ENCODE measurements around the gene PPP1R16B.
"Not testable (repeated sequence)": the region's sequence is repeated elsewhere in the genome, so short reads cannot be mapped to it uniquely, and the experiment has no call there.

Gene PPP1R16B

GRCh38 chr20:38856570-38856969, 51.1 kb downstream of the PPP1R16B start:
- Histone ChIP-seq H3K27ac (ENCODE audit: low read depth, low read length) (peak overlapping the region; percentile 93), H2AFZ (ENCODE audit: low read depth, low read length, severe bottlenecking) (no peak overlapping the region), H3K9me3 (ENCODE audit: insufficient read depth, low read length) (no peaks in the 10 kb centered on the region), H3K27me3 (ENCODE audit: low read length) (no peaks in the 10 kb centered on the region), H4K20me1 (ENCODE audit: low read depth, low read length) (no peaks in the 10 kb centered on the region), H3K9ac (ENCODE audit: low read length) (0 out of 2 replicates have a peak overlapping the region, but pooled peaks have one; percentile 4), H3K79me2 (ENCODE audit: insufficient read depth, low read length) (peaks cover 83% of the 10 kb centered on the region), H3F3A (ENCODE audit: insufficient read depth) (peaks cover 34% of the 10 kb centered on the region), H3K4me2 (ENCODE audit: low read depth, low read length, poor library complexity, severe bottlenecking) (peak overlapping the region; percentile 5), H3K9me2 (replicated peaks; ENCODE audit: insufficient read depth, low read length) (no peaks in the 10 kb centered on the region), H3K4me3 (ENCODE audit: insufficient read depth, low read length, poor library complexity, severe bottlenecking) (no peak overlapping the region), H3K36me3 (ENCODE audit: low read length) (0 out of 2 replicates have a peak, but pooled peaks cover 6% of the 10 kb centered on the region)
- TF ChIP-seq CTCF (IDR thresholded peaks at IDR 0.05; ENCODE audit: insufficient read depth, low read length, poor library complexity, severe bottlenecking) (no peak), EZH2phosphoT487 (conservative IDR thresholded peaks at IDR 0.05; ENCODE audit: low read length) (no peak)

- 0 out of 2 replicates have a peak, but pooled peaks cover 6% of the 10 kb centered on the region for H3K36me3 ChIP-seq (ENCODE audit: low read length)
- peaks cover 82% of the 10 kb centered on the region for H3K79me2 ChIP-seq (ENCODE audit: insufficient read depth, low read length)
- H3K27ac ChIP-seq (ENCODE audit: low read depth, low read length) = peak overlapping the region; percentile 93
Measured at GRCh38 chr20:38857703-38858102, 52.2 kb downstream of the PPP1R16B start.

GRCh38 chr20:38859070-38859690, 53.7 kb downstream of the PPP1R16B start:
- TF ChIP-seq EZH2phosphoT487 (conservative IDR thresholded peaks at IDR 0.05; ENCODE audit: low read length) (no peak), CTCF (IDR thresholded peaks at IDR 0.05; ENCODE audit: insufficient read depth, low read length, poor library complexity, severe bottlenecking) (no peak)
- Histone ChIP-seq H3K9me2 (replicated peaks; ENCODE audit: insufficient read depth, low read length) (no peaks in the 10 kb centered on the region), H3K27ac (ENCODE audit: low read depth, low read length) (peak overlapping the region; percentile 93), H3K9me3 (ENCODE audit: insufficient read depth, low read length) (no peaks in the 10 kb centered on the region), H3K36me3 (ENCODE audit: low read length) (0 out of 2 replicates have a peak, but pooled peaks cover 6% of the 10 kb centered on the region), H3K4me3 (ENCODE audit: insufficient read depth, low read length, poor library complexity, severe bottlenecking) (peak overlapping the region; percentile 19), H3K27me3 (ENCODE audit: low read length) (no peaks in the 10 kb centered on the region), H3F3A (ENCODE audit: insufficient read depth) (peaks cover 56% of the 10 kb centered on the region), H3K9ac (ENCODE audit: low read length) (peak overlapping the region; percentile 54), H4K20me1 (ENCODE audit: low read depth, low read length) (no peaks in the 10 kb centered on the region), H3K4me2 (ENCODE audit: low read depth, low read length, poor library complexity, severe bottlenecking) (peak overlapping the region; percentile 56), H3K79me2 (ENCODE audit: insufficient read depth, low read length) (peaks cover 80% of the 10 kb centered on the region), H2AFZ (ENCODE audit: low read depth, low read length, severe bottlenecking) (no peak overlapping the region)

More at GRCh38 chr20:38857703-38858102, 52.2 kb downstream of the PPP1R16B start:
- Histone ChIP-seq H3K9ac (ENCODE audit: low read length) (no peak overlapping the region), H3K9me2 (replicated peaks; ENCODE audit: insufficient read depth, low read length) (no peaks in the 10 kb centered on the region), H3K4me2 (ENCODE audit: low read depth, low read length, poor library complexity, severe bottlenecking) (peak overlapping the region; percentile 56), H3K4me3 (ENCODE audit: insufficient read depth, low read length, poor library complexity, severe bottlenecking) (no peak overlapping the region), H2AFZ (ENCODE audit: low read depth, low read length, severe bottlenecking) (no peak overlapping the region), H3K27me3 (ENCODE audit: low read length) (no peaks in the 10 kb centered on the region), H3F3A (ENCODE audit: insufficient read depth) (peaks cover 45% of the 10 kb centered on the region), H4K20me1 (ENCODE audit: low read depth, low read length) (no peaks in the 10 kb centered on the region), H3K9me3 (ENCODE audit: insufficient read depth, low read length) (no peaks in the 10 kb centered on the region)
- TF ChIP-seq EZH2phosphoT487 (conservative IDR thresholded peaks at IDR 0.05; ENCODE audit: low read length) = no peak
- TF ChIP-seq CTCF (IDR thresholded peaks at IDR 0.05; ENCODE audit: insufficient read depth, low read length, poor library complexity, severe bottlenecking) = no peak

- Histone ChIP-seq H3K79me2 (ENCODE audit: insufficient read depth, low read length) (peaks cover 80% of the 10 kb centered on the region), H3F3A (ENCODE audit: insufficient read depth) (peaks cover 59% of the 10 kb centered on the region), H3K27ac (ENCODE audit: low read depth, low read length) (peak overlapping the region; percentile 93)
- not testable (repeated sequence) for H3K4me2 ChIP-seq (ENCODE audit: low read depth, low read length, poor library complexity, severe bottlenecking); H3K36me3 ChIP-seq (ENCODE audit: low read length); H3K9ac ChIP-seq (ENCODE audit: low read length); H3K27me3 ChIP-seq (ENCODE audit: low read length); H3K9me3 ChIP-seq (ENCODE audit: insufficient read depth, low read length); H3K4me3 ChIP-seq (ENCODE audit: insufficient read depth, low read length, poor library complexity, severe bottlenecking); H3K9me2 ChIP-seq (replicated peaks; ENCODE audit: insufficient read depth, low read length); H4K20me1 ChIP-seq (ENCODE audit: low read depth, low read length); H2AFZ ChIP-seq (ENCODE audit: low read depth, low read length, severe bottlenecking)
Measured at GRCh38 chr20:38859857-38860256, 54.4 kb downstream of the PPP1R16B start.

All from SU-DHL-6 (cell line).